ENCODE data around the gene TSLP.

GRCh38 chr5:111075520-111075919 is 4.0 kb downstream of the TSLP start:
- TF ChIP-seq POLR2AphosphoS5 (IDR thresholded peaks at IDR 0.05; ENCODE audit: low read depth, low read length): no peak
- TF ChIP-seq TAF1 (IDR thresholded peaks at IDR 0.05; ENCODE audit: low read depth, low read length): no peak
- no peak for TF ChIP-seq SPI1 (IDR thresholded peaks at IDR 0.05; ENCODE audit: low read depth, low read length)
- no peak for TF ChIP-seq POLR2A (IDR thresholded peaks at IDR 0.05; ENCODE audit: low read depth, low read length)
